ENCODE measurements around the gene BMP7.

Gene BMP7

GRCh38 chr20:57159193-57159851 is 107.1 kb downstream of the BMP7 start:
- TF ChIP-seq GATA3 (IDR thresholded peaks at IDR 0.05; ENCODE audit: low read depth, low read length) (no peak), GATA2 (IDR thresholded peaks at IDR 0.05; ENCODE audit: low read depth, low read length) (no peak)

DNA sequence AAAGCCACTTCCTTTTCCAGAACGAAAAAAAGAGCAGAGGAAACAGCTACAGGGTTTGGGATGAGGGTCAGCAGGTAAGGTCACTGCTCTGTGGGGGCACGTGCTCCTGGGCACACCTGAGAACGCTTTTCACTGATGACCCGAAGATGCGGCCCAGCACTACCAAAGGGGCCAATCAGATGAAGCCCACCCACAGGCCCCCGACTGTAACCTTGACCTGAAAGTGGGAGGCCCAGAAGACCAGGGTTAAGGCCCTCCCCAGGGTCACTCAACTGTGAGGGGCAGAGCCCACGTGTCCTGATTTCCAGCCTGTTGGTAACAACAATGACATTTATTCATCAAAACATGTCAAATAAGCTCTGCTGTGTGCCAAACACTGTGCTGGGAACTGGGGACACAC is 108.0 kb downstream of the BMP7 start:
- TF ChIP-seq GATA3 (IDR thresholded peaks at IDR 0.05; ENCODE audit: low read depth, low read length) (no peak), GATA2 (IDR thresholded peaks at IDR 0.05; ENCODE audit: low read depth, low read length) (no peak)

DNA sequence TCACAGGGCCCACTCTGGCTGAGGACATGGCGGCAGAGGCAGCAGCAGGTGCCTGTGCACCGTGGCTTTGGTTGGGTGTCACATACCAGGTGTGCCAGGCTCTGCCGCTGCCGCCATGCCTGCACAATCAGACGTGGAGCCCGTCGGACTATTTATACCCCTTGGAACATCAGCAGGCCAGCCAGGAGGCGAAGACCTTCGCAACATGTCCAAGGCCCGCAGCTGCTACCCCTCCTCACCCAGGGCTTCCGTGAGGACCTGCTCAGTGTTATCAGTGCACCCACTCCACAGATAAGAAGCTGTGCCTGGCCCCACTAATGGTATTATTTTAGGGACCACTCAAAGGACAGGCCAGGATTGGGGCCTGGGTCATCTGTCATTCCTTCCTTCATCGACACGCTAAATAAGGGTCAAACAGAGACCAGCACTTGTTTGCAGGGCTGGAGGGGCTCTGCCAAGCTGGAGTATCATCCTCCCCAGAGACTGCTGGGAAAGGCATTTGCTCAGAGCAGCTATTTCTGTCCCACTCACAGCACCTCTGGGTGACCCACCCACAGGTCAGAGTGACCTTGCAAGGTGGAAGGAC is 109.2 kb downstream of the BMP7 start:
- TF ChIP-seq GATA3 (IDR thresholded peaks at IDR 0.05; ENCODE audit: low read depth, low read length): no peak
- no peak for TF ChIP-seq GATA2 (IDR thresholded peaks at IDR 0.05; ENCODE audit: low read depth, low read length)

- no peak for TF ChIP-seq GATA2 (IDR thresholded peaks at IDR 0.05; ENCODE audit: low read depth, low read length)
- no peak for TF ChIP-seq GATA3 (IDR thresholded peaks at IDR 0.05; ENCODE audit: low read depth, low read length)
Measured at GRCh38 chr20:57156011-57156729, 110.3 kb downstream of the BMP7 start.

DNA sequence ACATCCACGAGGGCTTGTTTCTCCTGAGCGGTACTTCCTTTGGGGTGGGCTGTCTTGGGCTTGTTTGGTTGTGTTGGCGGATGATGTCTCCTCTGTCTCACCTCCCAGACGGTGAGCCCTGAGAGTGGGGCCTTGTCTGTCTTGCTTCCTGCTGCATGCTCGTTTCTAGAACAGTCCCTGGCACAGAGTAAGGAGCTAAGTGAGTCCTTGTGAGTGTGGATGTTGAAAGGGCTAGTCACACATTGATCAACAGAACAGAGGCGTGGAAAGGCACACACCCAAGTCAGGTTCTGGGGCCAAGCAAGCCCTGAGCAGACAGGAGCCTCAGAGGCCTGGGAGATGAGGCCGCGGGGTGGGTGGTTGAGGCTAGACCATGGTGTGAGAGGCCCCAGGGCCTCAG is 111.0 kb downstream of the BMP7 start:
- TF ChIP-seq GATA3 (IDR thresholded peaks at IDR 0.05; ENCODE audit: low read depth, low read length) (no peak), GATA2 (IDR thresholded peaks at IDR 0.05; ENCODE audit: low read depth, low read length) (no peak)

GRCh38 chr20:57153238-57153905 is 113.1 kb downstream of the BMP7 start:
- TF ChIP-seq GATA2 (IDR thresholded peaks at IDR 0.05; ENCODE audit: low read depth, low read length): no peak
- no peak for TF ChIP-seq GATA3 (IDR thresholded peaks at IDR 0.05; ENCODE audit: low read depth, low read length)

DNA sequence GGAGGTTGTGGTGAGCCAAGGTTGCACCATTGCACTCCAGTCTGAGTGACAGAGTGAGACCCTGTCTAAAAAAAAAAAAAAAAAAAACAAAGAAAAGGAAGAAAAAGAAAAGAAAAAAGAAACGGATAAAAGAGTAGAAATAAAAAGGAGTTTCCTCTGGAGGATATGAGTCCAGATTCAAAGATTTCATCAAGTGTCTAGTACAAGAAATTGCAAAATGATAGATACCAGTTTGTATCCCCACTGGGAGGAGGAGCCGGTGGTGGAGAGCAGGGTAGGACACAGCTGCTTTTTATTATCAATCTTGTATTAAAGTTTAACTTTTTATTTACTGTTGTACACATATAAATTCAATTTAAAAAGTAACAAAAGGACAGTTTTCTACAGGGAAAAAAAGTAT is 113.9 kb downstream of the BMP7 start:
- no peak for TF ChIP-seq GATA3 (IDR thresholded peaks at IDR 0.05; ENCODE audit: low read depth, low read length)
- TF ChIP-seq GATA2 (IDR thresholded peaks at IDR 0.05; ENCODE audit: low read depth, low read length): no peak

GRCh38 chr20:57150559-57150958 is 115.9 kb downstream of the BMP7 start:
- no peak for TF ChIP-seq GATA3 (IDR thresholded peaks at IDR 0.05; ENCODE audit: low read depth, low read length)
- TF ChIP-seq GATA2 (IDR thresholded peaks at IDR 0.05; ENCODE audit: low read depth, low read length): no peak

DNA sequence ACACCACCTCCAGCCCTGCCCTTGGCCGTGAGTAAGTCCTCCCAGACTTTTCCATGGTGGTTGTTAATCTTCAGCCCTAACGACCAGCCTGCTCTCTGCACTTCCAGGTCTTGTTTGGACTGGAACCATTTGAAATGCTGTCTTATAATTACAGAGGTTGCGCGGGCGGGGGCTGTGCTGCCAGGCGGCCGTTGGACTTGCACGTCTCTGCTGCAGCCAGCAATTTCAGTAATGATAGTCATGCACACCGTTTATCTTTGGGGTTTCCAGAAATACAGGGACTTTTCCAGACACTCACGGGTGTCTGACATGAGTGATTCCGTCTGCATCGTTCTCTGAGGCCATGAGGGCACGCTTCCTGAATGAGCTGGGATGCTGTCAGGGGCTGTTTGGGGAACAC is 118.2 kb downstream of the BMP7 start:
- TF ChIP-seq GATA2 (IDR thresholded peaks at IDR 0.05; ENCODE audit: low read depth, low read length) (no peak), GATA3 (IDR thresholded peaks at IDR 0.05; ENCODE audit: low read depth, low read length) (no peak)

- TF ChIP-seq GATA3 (IDR thresholded peaks at IDR 0.05; ENCODE audit: low read depth, low read length): no peak
- no peak for TF ChIP-seq GATA2 (IDR thresholded peaks at IDR 0.05; ENCODE audit: low read depth, low read length)
Measured at GRCh38 chr20:57147185-57147584, 119.3 kb downstream of the BMP7 start.

DNA sequence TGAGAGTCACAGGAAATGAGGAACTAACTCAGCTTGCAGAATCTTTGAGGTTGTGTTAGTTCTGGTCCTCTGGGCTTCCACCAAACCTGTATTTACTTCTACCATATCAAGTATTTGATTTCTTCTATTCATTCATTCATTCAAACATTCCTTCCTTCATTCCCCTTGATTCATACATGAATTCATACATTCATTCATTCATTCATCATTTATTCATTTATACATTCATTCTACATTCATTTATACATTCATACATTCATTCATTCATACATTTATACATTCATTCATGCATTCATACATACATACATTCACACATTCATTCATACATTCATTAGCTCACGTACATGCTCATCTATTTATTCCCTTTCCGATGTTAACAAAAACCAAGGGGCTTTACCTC is 120.3 kb downstream of the BMP7 start:
- TF ChIP-seq GATA3 (IDR thresholded peaks at IDR 0.05; ENCODE audit: low read depth, low read length) (no peak), GATA2 (IDR thresholded peaks at IDR 0.05; ENCODE audit: low read depth, low read length) (no peak)

GRCh38 chr20:57145089-57145631 is 121.3 kb downstream of the BMP7 start:
- no peak for TF ChIP-seq GATA2 (IDR thresholded peaks at IDR 0.05; ENCODE audit: low read depth, low read length)
- TF ChIP-seq GATA3 (IDR thresholded peaks at IDR 0.05; ENCODE audit: low read depth, low read length): no peak

- TF ChIP-seq GATA2 (IDR thresholded peaks at IDR 0.05; ENCODE audit: low read depth, low read length): no peak
Measured at GRCh38 chr20:57143173-57143572, 123.3 kb downstream of the BMP7 start.

- TF ChIP-seq GATA3 (IDR thresholded peaks at IDR 0.05; ENCODE audit: low read depth, low read length): no peak
- TF ChIP-seq GATA2 (IDR thresholded peaks at IDR 0.05; ENCODE audit: low read depth, low read length): no peak
Measured at GRCh38 chr20:57142667-57143066, 123.8 kb downstream of the BMP7 start.

Data from SH-SY5Y (cell line).